ENCODE data around the gene RHOXF1. TPM values are rescaled to one million over a fixed set of nuclear protein-coding genes. Genes with fewer than 3 reads are reported as not detected.
"Not testable (repeated sequence)": the region's sequence is repeated elsewhere in the genome, so short reads cannot be mapped to it uniquely, and the experiment has no call there.

Gene RHOXF1
- total RNA-seq, 1 experiment from 2014 or later = not detected

GRCh38 chrX:120085553-120086185 is 30.0 kb downstream of the RHOXF1 start:
- DNase-seq (ENCODE audit: low read depth) = not testable (repeated sequence)

GRCh38 chrX:120077590-120077989 is 38.1 kb downstream of the RHOXF1 start, which contains the start of gene RHOXF2B:
Gene RHOXF2B (minus strand): TSS chrX:120077690. CDS start chrX:120077552, 138 bp downstream.
- DNase-seq (ENCODE audit: low read depth) = not testable (repeated sequence)

- not testable (repeated sequence) for DNase-seq (ENCODE audit: low read depth)
These were observed 49.5 kb downstream of the RHOXF1 start for GRCh38 chrX:120066169-120066568.

Other genes with a start within 250 kb of the RHOXF1 start
- gene RNF113A, start 244.2 kb downstream of the RHOXF1 start, total RNA-seq (2014; rRNA removed) = 15.9 and 17.6 TPM in 2 replicates
- 41.2 and 44.5 TPM in 2 replicates for gene NDUFA1, start 244.1 kb downstream of the RHOXF1 start, total RNA-seq (2014; rRNA removed)
- not detected in 2 replicates for gene AKAP14, start 220.0 kb downstream of the RHOXF1 start, total RNA-seq (2014; rRNA removed)
- 4.2 and 4.8 TPM in 2 replicates for gene NKAP, start 172.2 kb downstream of the RHOXF1 start, total RNA-seq (2014; rRNA removed)
- gene RHOXF2B, start 38.2 kb downstream of the RHOXF1 start, total RNA-seq (2014; rRNA removed) = not detected in 2 replicates
- gene RHOXF2, start 42.7 kb upstream of the RHOXF1 start, total RNA-seq (2014; rRNA removed) = not detected in 2 replicates
- gene ZBTB33, start 134.9 kb upstream of the RHOXF1 start, total RNA-seq (2014; rRNA removed) = 16.4 and 18.1 TPM in 2 replicates
- 0.06 and 0.17 TPM in 2 replicates for gene TMEM255A, start 195.5 kb upstream of the RHOXF1 start, total RNA-seq (2014; rRNA removed)
- not detected in 2 replicates for gene ATP1B4, start 246.2 kb upstream of the RHOXF1 start, total RNA-seq (2014; rRNA removed)